PC-9 (cell line): ENCODE data around the gene SH3TC1. TPM values are rescaled to one million over a fixed set of nuclear protein-coding genes. Genes with fewer than 3 reads are reported as not detected.

Source experiments
- BruUV-seq: library from RNA; stranded (reverse); fragments of 400-500 nt; replicated peaks from 2 replicates; lab custom pipeline; 2021; lab: Mats Ljungman, UMichigan
- CTCF ChIA-PET: fragments of 300-600 bp; sonication (Branson Sonifier 250); formaldehyde crosslinking; loops from one replicate; lab custom pipeline; 2022; ENCODE audit warnings: antibody characterized with exemption; lab: Charles Lee
- POLR2A ChIA-PET: fragments of 300-600 bp; sonication (Branson Sonifier 250); formaldehyde crosslinking; loops from one replicate; lab custom pipeline; 2022; ENCODE audit warnings: antibody characterized with exemption; ENCODE audit not compliant: unreplicated experiment; lab: Charles Lee
- DNase-seq, 2 experiments: peaks; one replicate each; pipeline versions ENCODE4 v3.0.0 to v3.0.0-alpha.2; 2015 to 2022; ENCODE audit warnings: mixed read lengths in 1 of 2
- H2AFZ ChIP-seq: fragments of 200-600 bp; sonication (generic); 2 replicates; pipeline ENCODE4 v1.8.1; 2017; ENCODE audit warnings: antibody characterized with exemption
- H3F3A ChIP-seq: fragments of 200-600 bp; sonication (generic); 2 replicates; pipeline ENCODE4 v1.8.1; 2017; ENCODE audit warnings: antibody characterized with exemption, mild to moderate bottlenecking, low read depth; ENCODE audit not compliant: insufficient read depth
- H3K27ac ChIP-seq: fragments of 200-600 bp; sonication (generic); 2 replicates; pipeline ENCODE4 v1.6.1; 2016; ENCODE audit warnings: mixed run types
- H3K27me3 ChIP-seq: fragments of 200-600 bp; sonication (generic); 2 replicates; pipeline ENCODE4 v1.6.1; 2016; ENCODE audit warnings: low read depth, mixed run types; ENCODE audit not compliant: insufficient read depth
- H3K36me3 ChIP-seq: fragments of 200-600 bp; sonication (generic); 2 replicates; pipeline ENCODE4 v1.6.1; 2016; ENCODE audit warnings: low read depth, mixed run types
- H3K4me1 ChIP-seq: fragments of 200-600 bp; sonication (generic); replicated peaks from 2 replicates; pipeline ENCODE4 v1.6.1; 2016; ENCODE audit warnings: mixed run types; ENCODE audit not compliant: insufficient read depth
- H3K4me2 ChIP-seq: fragments of 200-600 bp; sonication (generic); 2 replicates; pipeline ENCODE4 v1.6.1; 2017; ENCODE audit warnings: mixed run types
- H3K4me3 ChIP-seq: fragments of 200-600 bp; sonication (generic); 2 replicates; pipeline ENCODE4 v1.6.1; 2016; ENCODE audit warnings: mixed run types
- H3K79me2 ChIP-seq: fragments of 200-600 bp; sonication (generic); 2 replicates; pipeline ENCODE4 v1.6.1; 2017; ENCODE audit warnings: low read depth, mixed run types
- H3K9me2 ChIP-seq: fragments of 200-600 bp; sonication (generic); 2 replicates; pipeline ENCODE4 v1.8.1; 2017; ENCODE audit warnings: mild to moderate bottlenecking; ENCODE audit not compliant: insufficient read depth
- H3K9me3 ChIP-seq: fragments of 200-600 bp; sonication (generic); 2 replicates; pipeline ENCODE4 v1.8.1; 2016; ENCODE audit warnings: low read depth; ENCODE audit not compliant: insufficient read depth
- H4K20me1 ChIP-seq: fragments of 200-600 bp; sonication (generic); 2 replicates; pipeline ENCODE4 v1.8.1; 2017; ENCODE audit not compliant: insufficient read depth
- EZH2 ChIP-seq: fragments of 200-600 bp; sonication (generic); IDR thresholded peaks from 2 replicates; pipeline ENCODE4 v1.8.0; 2017; ENCODE audit warnings: antibody characterized with exemption, low read depth
- intact Hi-C: fragments of 100-400 bp; cut with micrococcal nuclease; formaldehyde crosslinking; loops from one replicate; pipeline ENCODE4 v1.10.0; 2022; ENCODE audit not compliant: unreplicated experiment
- total RNA-seq: library from RNA; stranded (reverse); gene quantifications from 2 replicates; pipeline ENCODE4 v1.2.3, GENCODE V29; 2021
- TF ChIP-seq, protein P1 (sequence below): fragments of 200-600 bp; sonication (generic); conservative IDR thresholded peaks from 2 replicates; pipeline ENCODE4 v1.6.1; 2017; ENCODE audit warnings: mixed run types, antibody characterized with exemption, mild to moderate bottlenecking, moderate library complexity

SH3TC1 gene
- total RNA-seq, 1 experiment from 2014 or later, result 5.2 TPM

DNA sequence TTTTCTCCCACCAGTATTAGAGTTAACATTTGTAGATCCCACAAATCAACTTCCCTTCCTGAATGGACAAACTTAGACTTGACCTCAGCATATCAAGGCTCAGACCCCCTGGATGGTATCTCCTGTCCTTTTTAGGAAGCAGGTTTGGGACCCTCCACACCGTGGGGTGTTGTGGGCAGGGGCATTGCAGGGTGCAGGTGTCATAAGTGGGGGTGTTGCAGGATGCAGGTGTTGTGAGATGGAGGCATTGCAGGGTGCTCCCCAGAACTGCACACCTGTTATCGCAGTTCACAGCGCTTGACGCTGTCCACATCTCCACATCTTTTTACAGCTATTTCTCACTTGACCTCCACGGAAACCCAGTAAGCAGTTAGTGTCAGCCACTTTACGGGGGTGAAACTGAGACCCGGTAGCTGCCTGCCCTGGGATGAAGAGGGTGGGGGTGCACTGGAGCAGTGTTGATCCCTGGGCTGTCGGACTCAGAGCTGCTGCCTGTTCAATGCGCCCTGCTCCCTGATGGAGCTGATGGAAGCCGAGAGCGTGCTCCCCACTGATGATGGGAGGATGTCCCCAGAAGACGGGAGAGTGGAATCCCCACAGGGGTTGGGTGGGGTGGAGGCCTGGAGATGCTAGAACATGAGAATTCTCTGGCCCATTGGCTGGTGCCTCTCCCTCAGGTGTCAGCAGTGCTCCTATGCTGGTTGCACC is 25.3 kb downstream of the SH3TC1 start:
- H3K27ac ChIP-seq, result no peak overlapping the region
- ChIA-PET POLR2A (no interaction called here), CTCF (no interaction called here)
- no peak for DNase-seq
- BruUV-seq, result no TSS peak
- peaks cover 23% of the 10 kb centered on the region for H3K4me1 ChIP-seq
- no peaks in the 10 kb centered on the region for H3K79me2 ChIP-seq
- no peaks in the 10 kb centered on the region for H3K27me3 ChIP-seq
- no peak overlapping the region for H3K4me3 ChIP-seq
- H3K36me3 ChIP-seq, result no peaks in the 10 kb centered on the region
- H3K9me3 ChIP-seq, result no peaks in the 10 kb centered on the region
- H4K20me1 ChIP-seq, result no peaks in the 10 kb centered on the region
- no peak overlapping the region for H3K4me2 ChIP-seq
- intact Hi-C loops, result no loop called here
- TF ChIP-seq, protein P1, sequence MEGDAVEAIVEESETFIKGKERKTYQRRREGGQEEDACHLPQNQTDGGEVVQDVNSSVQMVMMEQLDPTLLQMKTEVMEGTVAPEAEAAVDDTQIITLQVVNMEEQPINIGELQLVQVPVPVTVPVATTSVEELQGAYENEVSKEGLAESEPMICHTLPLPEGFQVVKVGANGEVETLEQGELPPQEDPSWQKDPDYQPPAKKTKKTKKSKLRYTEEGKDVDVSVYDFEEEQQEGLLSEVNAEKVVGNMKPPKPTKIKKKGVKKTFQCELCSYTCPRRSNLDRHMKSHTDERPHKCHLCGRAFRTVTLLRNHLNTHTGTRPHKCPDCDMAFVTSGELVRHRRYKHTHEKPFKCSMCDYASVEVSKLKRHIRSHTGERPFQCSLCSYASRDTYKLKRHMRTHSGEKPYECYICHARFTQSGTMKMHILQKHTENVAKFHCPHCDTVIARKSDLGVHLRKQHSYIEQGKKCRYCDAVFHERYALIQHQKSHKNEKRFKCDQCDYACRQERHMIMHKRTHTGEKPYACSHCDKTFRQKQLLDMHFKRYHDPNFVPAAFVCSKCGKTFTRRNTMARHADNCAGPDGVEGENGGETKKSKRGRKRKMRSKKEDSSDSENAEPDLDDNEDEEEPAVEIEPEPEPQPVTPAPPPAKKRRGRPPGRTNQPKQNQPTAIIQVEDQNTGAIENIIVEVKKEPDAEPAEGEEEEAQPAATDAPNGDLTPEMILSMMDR, result no peak
- no peak for TF ChIP-seq EZH2
- H2AFZ ChIP-seq, result no peak overlapping the region
- H3F3A ChIP-seq, result peaks cover 5% of the 10 kb centered on the region; the same call in 1 of the 2 replicates
- H3K9me2 ChIP-seq, result no peaks in the 10 kb centered on the region

DNA sequence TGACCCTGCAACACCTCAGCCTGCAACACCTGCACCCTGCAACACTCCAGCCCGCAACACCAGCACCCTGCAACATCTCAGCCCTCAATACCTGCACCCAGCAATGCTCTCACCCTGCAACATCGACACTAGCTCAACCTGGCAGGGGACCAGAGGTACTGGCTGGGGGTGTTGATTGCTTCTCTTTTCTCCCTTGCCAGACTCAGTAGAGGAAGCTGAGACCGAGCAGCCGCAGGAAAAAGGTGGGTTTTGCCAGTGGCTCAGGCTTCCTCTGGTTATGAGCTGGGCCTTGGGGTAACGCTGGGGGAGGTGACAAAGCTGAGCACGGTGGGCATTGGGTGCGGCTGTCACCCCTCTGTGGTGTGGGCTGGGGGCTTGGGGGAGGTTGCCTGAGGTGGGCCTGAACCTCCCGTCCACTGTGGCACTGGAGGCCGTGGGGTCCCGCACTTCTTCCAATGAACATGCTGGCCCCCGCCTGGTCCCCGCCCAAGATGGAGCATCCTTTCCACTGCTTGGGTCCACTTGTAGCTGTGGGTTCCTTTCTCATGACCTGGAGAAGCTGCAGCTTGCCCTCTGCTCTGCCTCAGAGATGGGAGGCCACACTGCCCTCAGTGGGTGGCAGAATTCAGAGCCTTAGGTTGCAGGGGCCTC is 26.0 kb downstream of the SH3TC1 start:
- Histone ChIP-seq H3F3A (peaks cover 5% of the 10 kb centered on the region; the same call in 1 of the 2 replicates), H3K36me3 (no peaks in the 10 kb centered on the region), H2AFZ (no peak overlapping the region), H3K4me1 (peaks cover 23% of the 10 kb centered on the region), H3K27ac (no peak overlapping the region), H3K9me3 (no peaks in the 10 kb centered on the region), H3K9me2 (no peaks in the 10 kb centered on the region), H4K20me1 (no peaks in the 10 kb centered on the region), H3K4me2 (no peak overlapping the region), H3K4me3 (no peak overlapping the region), H3K79me2 (no peaks in the 10 kb centered on the region), H3K27me3 (no peaks in the 10 kb centered on the region)
- no peak for DNase-seq
- intact Hi-C loops, result no loop called here
- ChIA-PET CTCF (no interaction called here), POLR2A (no interaction called here)
- TF ChIP-seq EZH2, result no peak
- TF ChIP-seq, protein P1, result no peak
- no TSS peak for BruUV-seq

DNA sequence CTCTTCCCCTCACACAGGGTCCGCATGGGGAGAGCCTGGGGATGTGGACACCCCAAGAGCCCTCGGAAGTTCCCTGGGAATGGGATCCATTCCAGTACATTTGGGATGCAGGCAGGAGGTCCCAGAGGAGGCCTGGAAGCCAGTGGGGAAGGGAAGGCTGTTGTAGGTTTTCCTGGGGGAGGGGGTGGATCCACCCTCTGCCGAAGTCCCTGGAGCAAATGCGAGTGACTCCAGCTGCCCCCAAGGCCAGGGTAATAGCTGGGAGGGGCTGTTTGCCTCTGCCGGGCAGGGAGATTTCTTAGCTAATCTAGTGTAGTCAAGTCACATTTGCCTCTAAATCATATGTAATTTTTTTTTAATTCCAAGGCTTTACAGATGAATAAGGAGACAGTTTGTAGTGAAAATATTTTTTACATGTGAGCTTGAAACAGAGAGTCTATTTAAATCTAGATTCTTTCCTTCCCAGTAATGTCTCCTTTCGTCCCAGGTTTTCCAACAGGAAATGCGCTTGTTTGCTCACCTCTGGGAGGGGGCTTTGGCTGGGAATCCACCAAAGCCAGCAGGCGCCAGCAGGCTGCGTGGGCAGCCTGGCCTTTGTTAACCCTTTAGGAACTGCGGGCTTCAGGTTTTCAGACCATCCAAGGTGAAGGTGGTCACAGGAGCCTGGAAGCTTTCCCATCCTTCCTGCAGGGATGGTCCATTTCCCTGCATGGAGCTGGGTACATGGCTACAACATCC is 26.8 kb downstream of the SH3TC1 start:
- ChIA-PET CTCF (no interaction called here), POLR2A (no interaction called here)
- H4K20me1 ChIP-seq, result no peaks in the 10 kb centered on the region
- no peak for DNase-seq
- no TSS peak for BruUV-seq
- no peaks in the 10 kb centered on the region for H3K27me3 ChIP-seq
- no peak overlapping the region for H3K4me3 ChIP-seq
- peaks cover 23% of the 10 kb centered on the region for H3K4me1 ChIP-seq
- no peaks in the 10 kb centered on the region for H3K9me3 ChIP-seq
- H3F3A ChIP-seq, result peaks cover 5% of the 10 kb centered on the region; the same call in 1 of the 2 replicates
- H3K27ac ChIP-seq, result no peak overlapping the region
- no peak overlapping the region for H3K4me2 ChIP-seq
- no peaks in the 10 kb centered on the region for H3K36me3 ChIP-seq
- TF ChIP-seq, protein P1, result no peak
- no peak for TF ChIP-seq EZH2
- H3K9me2 ChIP-seq, result no peaks in the 10 kb centered on the region
- H2AFZ ChIP-seq, result no peak overlapping the region
- H3K79me2 ChIP-seq, result no peaks in the 10 kb centered on the region
- intact Hi-C loops, result no loop called here
